Ammon's horn (tissue), 1 donor: Measurements from ENCODE around the gene CALB2.

ENCODE experiments used
- DNase-seq: peaks from one replicate; pipeline ENCODE4 v3.0.0-alpha.2; 2016; ENCODE audit warnings: low spot score

The CALB2 gene

DNA sequence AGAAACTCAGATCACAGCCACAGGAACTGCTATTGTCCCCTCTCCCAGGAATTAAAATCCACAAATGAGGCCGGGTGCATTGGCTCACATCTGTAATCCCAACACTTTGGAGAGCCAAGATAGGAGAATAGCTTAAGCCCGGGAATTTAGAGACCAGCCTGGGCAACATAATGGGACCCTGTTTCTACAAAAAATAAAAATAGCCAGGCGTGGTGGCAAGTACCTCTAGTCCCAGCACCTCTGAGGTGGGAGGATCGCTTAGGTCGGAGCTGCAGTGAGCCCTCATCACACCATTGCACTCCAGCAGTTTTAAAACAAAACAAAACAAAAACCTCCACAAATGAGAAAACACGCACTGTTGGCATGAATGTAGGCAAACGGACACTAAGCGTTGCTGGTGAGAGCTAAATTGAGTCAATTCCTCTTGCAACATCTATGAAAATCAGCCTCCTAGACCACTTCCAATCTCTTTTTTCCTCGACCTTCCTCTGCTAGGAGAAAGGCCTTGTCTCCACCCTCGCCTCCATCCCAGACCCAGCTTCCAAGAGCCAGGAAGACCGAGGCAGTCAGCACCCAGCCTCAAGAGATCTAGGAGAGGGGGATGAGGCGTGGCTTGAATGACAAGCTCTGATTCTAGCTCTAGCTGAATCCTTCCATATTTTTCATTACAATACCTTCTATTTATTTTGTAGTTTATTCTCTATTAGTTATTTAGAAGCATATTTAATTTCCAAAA is 68.5 kb downstream of the CALB2 start:
- no peak for DNase-seq

DNA sequence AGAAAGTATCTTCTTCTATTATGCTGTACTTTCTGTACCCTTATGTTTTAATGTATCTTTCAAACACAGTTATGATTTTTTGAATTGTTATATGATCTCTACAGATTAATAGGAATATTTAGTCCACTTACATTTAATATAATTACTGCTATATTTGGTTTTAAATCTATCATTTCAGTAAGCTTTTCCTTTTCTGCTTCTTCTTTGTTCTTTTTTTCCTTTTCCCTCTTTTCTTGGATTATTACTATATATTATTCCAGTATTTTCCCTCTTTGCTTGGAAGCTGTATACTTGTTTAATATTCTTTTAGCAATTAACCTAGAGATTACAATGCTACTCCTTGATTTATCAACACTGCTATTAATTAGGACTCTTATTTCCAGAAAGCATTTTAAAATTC is 69.9 kb downstream of the CALB2 start:
- DNase-seq, result no peak

DNA sequence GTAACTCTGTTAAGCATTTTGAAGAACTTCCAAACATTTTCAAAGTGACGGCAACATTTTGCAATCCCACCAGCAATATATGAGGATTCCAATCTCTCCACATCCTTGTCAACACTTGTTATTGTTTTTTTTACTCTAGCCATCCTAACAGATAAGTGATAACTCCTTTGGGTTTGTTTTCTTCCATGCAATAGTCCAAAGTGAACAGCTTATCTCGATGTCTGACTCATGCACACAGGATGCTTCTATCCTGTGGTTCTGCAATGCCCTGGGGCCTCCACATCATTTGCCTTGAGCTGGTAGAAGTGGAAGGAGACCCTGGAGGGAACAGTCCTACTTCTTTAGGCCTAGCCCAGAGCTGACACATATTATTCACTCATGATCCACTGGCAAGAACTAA is 70.4 kb downstream of the CALB2 start:
- no peak for DNase-seq

DNA sequence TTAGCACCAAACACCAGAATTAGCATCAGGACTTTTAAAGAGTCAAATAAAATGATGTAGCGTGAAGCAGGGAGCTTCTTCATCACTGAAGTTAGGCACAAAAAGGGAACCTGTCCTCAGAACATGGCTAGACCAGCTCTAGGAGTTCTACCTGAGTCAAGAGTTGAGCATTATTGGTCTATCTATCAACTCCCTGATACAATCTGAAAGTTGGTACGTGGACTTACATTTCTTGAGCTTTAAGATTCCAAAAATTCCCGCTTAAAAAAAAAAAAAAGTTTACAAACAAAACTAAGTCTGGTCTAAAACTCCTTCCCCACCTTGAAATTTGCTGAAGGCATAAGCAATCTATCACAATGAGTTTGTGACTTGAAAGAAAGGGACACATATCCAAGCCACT is 71.1 kb downstream of the CALB2 start:
- DNase-seq, result no peak

DNA sequence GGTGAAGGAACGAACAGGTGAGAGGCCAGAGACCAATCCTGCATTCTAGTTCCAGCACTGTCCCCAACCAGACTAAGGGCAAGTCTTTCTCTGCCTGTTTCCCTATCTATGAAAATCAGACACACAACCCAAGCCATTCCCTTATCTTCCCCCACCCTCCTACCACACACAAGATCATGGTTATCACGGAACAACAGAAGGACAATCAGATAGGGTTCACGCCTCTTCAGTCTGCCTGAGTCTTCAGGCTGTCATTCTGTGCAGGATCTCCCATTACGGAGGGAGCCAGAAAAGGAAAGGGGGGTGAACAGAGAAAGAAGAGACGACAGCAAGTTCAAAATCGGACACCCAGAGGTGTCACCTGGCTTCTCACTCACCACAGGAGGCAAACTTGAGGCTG is 72.2 kb downstream of the CALB2 start:
- no peak for DNase-seq

DNA sequence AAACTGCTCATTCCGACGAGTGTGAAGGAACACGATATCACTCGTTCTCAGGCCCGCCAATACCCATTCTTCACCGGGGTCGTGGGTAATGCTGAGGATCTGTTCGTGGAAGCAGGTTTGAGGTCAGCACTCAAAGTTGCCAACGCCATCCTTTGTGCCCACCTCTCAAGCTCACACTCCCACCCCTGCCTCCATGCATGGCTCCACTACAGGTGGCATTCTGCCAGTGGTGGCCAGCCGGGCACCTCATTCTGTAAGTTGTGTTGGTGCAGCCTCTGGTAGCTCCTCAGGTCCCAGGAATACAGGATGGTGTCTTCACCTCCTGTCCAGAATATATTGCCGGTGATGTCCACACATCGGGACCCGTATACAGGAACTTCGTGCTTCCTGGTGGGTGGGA is 72.7 kb downstream of the CALB2 start:
- no peak for DNase-seq

DNA sequence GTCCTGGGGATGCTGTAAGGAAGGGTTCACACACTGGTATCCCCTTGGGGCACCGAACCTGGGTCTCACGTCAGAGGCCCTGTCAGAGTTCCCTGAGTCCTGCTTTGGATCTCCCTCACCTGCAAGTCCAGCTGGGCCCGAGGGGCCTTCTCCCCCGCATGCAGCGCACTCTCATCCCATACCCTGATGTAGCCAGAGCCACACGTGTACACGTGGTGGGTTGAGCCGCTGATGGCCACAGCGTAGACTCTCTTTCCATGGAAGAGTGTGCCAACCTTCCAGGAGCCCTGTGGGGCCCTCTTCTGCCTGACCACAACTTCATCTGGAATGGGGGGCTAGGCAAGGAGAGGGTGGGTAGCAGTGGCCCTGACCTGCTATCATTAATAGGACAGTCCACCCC is 73.5 kb downstream of the CALB2 start:
- no peak for DNase-seq

DNA sequence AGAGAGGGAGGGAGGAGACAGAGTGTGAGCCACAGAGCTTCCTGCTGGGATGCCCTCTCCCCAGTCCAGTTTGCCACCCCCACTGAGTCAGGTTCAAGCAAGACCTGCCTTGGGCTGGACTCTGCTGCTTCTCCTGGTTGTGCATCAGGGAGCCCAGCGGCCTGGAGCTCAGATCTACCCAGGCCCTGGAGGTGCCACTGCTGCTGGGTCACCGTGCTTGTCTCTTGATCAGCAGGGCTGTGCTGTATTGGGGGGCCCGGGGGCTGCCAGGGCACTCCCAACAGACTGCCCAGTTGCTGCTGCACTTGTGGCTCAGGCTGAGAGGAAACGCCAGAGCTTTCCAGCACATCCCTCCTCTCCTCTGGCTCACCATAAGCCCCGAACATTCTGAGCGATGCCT is 74.4 kb downstream of the CALB2 start:
- no peak for DNase-seq

DNA sequence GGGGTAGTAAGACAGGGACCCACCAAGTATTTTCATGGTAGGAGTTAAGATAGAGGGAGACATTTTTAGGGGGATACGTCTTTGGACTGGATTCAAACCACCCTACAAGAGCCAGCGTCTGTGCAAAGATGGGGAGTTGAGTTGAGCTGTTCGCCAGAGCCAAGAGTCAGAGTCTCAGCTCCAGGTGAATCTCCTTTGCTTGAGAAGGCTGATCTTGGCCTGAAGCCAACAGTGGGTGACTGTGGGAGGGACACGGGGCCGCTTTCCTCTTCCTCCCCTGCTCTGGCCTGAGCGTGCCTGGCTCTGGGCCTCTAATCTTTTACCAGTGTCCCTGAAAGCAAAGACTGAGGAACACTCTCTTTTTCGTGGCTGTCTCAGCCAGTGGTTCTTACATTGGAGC is 78.0 kb downstream of the CALB2 start:
- no peak for DNase-seq

DNA sequence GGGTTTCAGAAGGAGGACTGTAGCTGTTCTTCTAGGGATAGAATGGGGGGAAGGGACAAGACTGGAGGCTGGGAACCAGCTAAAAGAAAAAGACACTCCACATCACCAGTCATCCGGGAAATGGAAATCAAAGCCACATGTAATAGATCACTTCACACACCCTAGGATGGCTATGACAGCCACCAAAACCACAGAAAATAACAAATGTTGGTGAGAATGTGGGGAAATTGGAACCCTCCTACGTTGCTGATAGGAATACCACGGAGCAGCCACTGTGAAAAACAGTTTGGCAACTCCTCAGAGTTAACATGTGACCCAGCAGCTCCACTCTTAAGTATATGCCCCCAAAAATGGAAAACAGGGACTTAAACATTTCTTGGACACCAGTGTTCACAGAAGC is 81.0 kb downstream of the CALB2 start:
- DNase-seq, result no peak
